ENCODE data around the gene PLXNA3.

PLXNA3 gene

DNA sequence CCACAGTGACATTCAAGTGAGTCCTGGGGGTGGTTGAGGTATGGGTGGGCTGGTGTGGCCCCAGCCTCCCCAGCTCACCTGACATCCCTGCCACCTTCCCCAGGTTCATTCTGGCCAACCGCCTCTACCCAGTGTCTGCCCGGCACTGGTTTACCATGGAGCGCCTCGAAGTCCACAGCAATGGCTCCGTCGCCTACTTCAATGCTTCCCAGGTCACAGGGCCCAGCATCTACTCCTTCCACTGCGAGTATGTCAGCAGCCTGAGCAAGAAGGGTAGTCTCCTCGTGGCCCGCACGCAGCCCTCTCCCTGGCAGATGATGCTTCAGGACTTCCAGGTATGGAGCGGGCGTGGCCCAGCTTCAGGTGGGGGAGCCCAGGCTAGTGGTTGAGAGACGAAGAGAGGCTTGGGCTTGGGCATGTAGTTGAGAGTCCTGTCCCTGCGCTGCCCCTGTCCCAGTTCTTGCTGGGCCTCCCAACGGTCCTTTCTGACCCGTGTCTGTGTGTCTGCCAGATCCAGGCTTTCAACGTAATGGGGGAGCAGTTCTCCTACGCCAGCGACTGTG lies 22.8 kb upstream of the PLXNA3 start:
- DNase-seq (ENCODE audit: low spot score): no peak

- DNase-seq (ENCODE audit: low spot score): peak; percentile 84
Observed at GRCh38 chrX:154436374-154436982, 21.6 kb upstream of the PLXNA3 start.

DNA sequence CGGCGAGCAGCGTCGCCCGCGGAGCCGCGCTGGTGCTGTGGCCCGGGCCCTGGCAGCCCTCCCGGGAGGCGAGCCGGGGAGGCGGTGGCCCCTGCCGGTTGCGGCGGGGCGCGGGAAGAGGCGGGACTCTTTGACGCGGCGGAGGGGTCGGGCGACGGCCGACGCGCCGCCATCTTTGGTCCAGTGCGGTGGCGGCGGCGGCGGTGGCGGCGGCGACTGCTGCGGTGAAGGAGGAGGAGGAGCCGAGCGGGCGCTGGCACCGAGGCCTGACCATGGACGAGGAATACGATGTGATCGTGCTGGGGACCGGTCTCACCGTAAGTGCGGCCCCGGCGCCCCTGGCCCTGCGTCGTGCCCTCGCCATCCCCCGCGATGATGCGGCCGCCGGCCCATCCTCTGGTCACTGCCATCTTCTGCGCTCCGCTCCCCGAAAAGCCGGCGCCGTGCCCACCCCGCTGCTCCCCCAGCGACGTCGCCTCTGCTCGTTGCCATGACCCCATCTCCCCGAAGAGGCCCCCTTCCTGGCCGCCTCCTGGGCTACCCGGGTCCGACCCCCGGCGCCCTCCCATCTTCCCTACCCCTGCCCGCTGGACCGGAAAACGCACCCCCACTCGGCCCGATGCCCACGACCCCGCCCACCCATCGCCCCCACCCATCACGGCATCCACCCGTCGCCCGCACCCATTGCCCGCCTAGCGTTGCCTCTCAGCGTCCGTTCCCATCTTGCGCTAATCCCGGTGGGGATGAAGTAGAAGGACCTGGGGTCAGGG lies 20.9 kb upstream of the PLXNA3 start, which contains the start of gene GDI1:
GDI1 (plus strand) TSS at position 172 of the 770 bp plus-strand sequence; CDS start at position 273, 101 bp downstream.
- DNase-seq (ENCODE audit: low spot score): peak; percentile 65

DNA sequence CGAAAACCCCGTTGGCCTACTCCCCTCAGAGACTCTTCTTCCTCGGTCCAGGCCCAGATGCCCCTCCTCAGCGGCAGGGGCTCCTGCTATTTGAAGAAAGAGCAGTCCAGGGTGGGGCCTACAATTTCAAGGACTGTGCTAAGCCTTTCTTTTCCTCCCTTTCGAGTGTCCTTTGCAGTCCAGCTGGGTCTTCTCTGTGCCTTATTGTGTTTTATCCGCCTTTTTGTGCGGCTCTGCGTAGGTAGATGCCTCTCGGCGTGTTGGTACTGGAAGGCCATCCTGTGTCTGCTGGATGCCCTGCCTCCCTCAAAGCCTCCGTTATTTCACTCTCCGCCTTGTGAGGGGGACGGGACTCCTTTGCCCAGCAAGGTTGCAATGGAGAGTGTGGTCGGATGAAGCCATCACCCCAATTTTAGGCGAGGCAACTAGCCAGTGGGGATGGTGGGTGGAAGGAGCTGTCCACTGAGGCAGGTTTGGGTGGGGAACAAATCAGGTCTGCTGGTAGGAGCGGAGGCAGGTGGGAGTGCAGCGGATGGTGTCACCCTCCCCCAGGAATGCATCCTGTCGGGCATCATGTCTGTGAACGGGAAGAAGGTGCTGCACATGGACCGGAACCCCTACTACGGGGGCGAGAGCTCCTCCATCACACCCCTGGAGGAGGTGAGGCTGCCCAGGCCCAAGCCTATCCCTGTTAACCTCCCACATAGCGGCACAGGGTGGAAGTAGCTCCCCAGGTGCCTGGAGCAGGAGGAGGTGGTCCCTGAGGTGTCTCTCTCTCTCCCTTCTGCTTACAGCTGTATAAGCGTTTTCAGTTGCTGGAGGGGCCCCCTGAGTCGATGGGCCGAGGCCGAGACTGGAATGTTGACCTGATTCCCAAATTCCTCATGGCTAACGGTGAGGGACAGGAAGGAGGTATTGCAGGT lies 19.8 kb upstream of the PLXNA3 start:
- DNase-seq (ENCODE audit: low spot score): no peak

DNA sequence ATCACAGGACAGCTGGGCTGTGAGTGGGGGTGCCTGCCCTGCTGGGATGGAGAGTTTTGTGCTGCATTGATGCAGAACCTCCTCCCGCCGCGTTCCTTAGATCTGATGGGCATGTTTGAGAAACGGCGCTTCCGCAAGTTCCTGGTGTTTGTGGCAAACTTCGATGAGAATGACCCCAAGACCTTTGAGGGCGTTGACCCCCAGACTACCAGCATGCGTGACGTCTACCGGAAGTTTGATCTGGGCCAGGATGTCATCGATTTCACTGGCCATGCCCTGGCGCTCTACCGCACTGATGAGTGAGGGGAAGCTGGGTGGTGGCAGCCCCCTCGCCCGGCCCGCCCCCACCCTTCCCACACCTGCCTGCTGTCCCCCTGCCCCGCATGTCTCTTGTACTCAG lies 18.2 kb upstream of the PLXNA3 start:
- no peak for DNase-seq (ENCODE audit: low spot score)

- DNase-seq (ENCODE audit: low spot score): no peak
Observed at GRCh38 chrX:154440623-154441357, 17.3 kb upstream of the PLXNA3 start.

DNA sequence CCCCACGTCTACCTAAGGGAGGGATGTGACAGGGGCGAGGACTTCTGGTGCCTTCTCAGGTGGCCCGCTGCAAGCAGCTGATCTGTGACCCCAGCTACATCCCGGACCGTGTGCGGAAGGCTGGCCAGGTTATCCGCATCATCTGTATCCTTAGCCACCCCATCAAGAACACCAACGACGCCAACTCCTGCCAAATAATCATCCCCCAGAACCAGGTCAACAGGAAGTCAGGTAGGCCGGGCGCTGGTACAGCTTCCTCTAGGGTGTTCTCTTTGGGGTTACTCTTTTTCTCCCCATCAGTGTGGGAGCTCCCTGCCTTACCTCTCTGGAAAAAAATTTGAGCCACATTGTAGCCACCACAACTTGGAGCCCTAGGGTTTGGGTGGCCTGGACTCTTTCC lies 16.5 kb upstream of the PLXNA3 start:
- DNase-seq (ENCODE audit: low spot score): no peak

GRCh38 chrX:154441984-154442707 lies 15.9 kb upstream of the PLXNA3 start:
- no peak for DNase-seq (ENCODE audit: low spot score)

DNA sequence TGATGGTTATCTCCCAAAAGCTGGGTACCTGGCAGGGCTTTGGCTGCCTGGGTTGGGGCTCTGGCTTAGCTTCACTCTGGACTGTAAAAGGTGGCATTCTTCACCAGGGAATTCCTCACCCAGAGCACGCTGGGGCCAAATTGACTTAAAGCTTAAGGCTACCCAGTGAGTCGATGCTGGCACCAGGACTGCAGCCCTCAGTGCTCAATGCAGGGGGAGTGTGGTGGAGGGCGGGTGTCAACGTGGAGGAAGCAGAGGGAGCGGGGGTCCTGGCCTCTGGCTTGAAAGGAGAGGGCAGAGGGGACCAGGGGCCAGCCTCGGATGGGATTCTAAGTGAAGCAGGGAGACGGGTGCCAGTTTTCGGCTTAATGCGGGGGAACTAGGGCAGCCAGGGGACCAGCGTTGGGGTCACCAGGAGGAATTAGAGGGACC lies 14.6 kb upstream of the PLXNA3 start:
- DNase-seq (ENCODE audit: low spot score): peak; percentile 12

DNA sequence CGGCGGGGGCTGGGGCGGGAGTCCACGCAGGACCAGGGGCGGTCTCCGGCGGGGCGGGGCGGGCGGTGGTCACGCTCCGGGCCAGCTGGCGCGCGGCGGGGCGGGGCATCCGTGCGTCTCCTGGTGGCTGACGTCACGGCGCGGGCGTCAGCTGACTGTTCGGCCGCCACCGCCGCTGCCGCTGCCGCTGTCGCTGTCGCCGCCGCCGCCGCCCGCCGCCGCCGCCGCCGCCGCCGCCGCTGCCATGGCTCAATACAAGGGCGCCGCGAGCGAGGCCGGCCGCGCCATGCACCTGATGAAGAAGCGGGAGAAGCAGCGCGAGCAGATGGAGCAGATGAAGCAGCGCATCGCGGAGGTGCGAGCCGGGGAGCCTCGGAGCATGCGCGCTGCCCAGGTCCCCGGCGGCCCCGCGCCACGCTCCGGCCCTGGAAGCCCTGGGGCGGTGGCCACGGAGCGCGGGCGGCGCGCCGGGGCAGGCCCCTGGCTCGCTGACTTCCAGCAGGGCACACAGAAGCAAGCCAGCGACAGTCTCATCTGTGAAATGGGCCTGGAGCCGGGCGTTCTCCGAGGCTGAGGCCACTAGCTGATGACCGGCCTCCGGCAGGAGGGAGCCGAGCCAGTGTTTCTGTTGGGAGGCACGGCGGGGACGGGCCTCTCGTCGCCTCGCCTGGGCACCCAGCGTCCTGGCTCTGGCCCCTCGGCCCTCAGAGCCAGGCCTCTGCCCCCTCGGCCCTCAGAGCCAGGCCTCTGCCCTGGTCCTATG lies 13.9 kb upstream of the PLXNA3 start, which contains the start of gene FAM50A:
FAM50A (plus strand) TSS at position 150 of the 763 bp plus-strand sequence; CDS start at position 245, 95 bp downstream.
- DNase-seq (ENCODE audit: low spot score): peak; percentile 92

DNA sequence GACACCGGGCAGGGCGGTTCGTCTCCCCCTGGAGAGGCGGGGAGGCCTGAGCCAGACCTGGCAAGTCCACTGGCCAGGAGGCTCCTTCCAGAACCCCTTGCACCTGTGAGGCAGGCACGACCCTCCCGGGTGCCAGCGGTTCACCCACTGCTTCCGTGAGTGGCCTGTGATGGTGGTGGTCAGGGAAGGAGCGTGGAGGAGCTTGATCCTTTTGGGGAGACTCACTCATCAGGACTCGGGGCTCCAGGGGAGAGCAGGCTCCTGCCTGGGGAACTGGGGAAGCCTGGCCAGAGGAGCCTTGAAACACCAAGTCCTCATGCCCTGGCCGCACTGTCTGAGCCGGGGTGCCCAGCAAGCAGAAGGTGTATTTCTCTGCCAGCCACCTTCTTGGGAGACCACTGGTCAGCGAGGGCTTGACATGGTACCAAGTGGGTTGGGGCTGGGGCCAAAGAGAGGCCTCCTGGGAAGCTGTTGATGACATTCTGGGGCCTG lies 13.3 kb upstream of the PLXNA3 start:
- no peak for DNase-seq (ENCODE audit: low spot score)

DNA sequence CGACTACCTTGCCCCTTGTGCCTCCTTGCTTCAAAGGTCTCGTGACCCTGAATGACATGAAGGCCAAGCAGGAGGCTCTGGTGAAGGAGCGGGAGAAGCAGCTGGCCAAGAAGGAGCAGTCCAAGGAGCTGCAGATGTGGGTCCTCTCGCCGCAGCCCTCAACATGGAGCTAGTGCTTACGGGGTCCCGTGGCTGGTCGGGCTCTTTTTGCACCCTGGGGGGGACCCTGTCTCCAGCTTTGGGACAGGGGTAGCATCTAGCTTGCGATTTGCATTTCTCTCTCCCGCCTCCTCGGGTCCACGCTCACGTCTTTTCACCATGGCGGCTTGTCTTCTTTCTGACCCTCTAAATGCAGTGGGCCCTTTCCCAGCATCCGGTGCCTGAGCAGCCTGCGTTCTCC lies 12.3 kb upstream of the PLXNA3 start:
- DNase-seq (ENCODE audit: low spot score): no peak

DNA sequence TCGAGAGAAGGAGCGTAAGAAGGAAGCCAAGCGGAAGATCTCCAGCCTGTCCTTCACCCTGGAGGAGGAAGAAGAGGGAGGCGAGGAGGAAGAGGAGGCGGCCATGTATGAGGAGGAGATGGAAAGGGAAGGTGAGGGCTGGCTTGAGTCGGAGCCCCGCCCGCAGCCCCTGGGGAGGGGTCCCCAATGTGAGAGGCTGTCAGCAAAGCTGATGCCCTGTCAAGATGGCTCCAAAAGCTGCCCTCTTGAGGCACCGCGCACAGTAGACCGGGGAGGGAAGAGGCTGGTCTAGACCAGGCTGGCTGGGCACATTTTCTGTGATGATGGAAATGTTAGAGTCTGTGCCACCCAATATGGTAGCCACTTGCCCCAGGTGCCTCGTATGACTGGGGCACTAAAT lies 11.7 kb upstream of the PLXNA3 start:
- no peak for DNase-seq (ENCODE audit: low spot score)

DNA sequence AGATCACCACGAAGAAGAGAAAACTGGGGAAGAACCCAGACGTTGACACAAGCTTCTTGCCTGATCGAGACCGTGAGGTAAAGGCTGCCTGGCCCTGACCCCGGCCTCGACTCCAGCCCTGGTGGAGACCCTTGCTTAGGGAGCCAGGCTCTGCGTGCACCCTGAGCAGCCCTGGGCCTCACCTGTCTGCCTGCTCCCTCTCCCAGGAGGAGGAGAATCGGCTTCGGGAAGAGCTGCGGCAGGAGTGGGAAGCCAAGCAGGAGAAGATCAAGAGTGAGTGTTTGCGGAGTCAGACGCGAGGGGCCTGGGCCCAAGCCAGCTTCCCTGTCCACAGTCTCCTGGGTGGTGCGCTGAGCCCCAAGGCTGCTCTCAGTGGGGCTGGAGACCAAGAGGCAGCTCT lies 9.6 kb upstream of the PLXNA3 start:
- DNase-seq (ENCODE audit: low spot score): no peak

GRCh38 chrX:154449618-154450017 lies 8.5 kb upstream of the PLXNA3 start:
- DNase-seq (ENCODE audit: low spot score): no peak

GRCh38 chrX:154450312-154450711 lies 7.8 kb upstream of the PLXNA3 start:
- DNase-seq (ENCODE audit: low spot score): no peak

DNA sequence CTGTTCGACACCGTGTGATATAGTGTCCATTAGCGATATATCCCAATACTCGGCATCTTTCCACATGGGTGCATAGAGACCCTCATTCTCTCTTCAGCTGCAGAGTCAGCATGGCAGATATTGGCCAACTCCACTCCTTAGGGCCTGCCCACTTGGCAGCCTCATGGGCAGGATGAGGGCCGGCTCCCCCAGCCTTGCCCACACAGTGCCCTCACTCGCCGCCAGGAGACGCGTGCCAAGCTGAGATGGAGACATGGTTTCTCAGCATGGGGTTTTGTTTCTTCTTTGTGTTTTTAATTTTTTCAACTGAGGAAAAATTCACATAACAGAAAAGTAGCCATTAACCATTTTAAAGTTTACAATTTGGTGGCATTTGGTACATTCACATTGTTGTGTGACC lies 5.3 kb upstream of the PLXNA3 start:
- DNase-seq (ENCODE audit: low spot score): no peak

DNA sequence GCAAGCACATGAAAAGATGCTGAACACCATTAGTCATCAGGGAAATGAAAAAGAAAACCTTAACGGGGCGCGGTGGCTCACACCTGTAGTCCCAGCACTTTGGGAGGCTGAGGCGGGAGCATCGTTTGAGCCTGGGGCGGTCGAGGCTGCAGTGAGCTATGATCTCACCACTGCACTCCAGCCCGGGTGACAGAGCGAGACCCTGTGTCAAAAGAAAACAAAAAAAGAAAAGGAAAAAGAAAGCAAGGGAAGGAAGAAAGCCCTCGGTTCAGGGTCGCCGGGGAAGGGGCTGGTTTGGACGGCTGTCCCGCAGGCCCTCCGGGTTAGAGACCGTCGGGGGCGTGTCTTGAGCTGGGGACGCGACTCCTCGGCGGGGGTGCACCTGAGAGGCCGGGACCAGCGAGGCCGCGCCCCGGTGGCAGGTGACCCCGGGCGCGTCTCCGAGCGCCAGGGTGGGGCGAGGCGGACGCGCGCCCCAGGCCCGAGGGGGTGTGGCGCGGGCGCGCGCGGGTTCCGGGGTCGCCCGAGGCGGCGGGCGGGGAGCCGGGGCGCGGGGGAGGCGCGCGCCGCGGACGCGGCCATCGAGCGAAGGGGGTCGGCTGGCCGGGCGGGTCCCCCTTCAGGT lies 478 bp upstream of the PLXNA3 start:
- DNase-seq (ENCODE audit: low spot score): peak; percentile 79

Measured in AG20443 (cell line).